GM18868 (cell line): Measurements from ENCODE around the gene TOMT.

Experiments used
- ATAC-seq: cut with Tn5 transposase; IDR thresholded peaks from one replicate; pipeline ENCODE4 v1.9.1; 2021; ENCODE audit warnings: mild to moderate bottlenecking, moderate library complexity; ENCODE audit not compliant: unreplicated experiment

Gene TOMT

GRCh38 chr11:72157131-72157530, 51.4 kb downstream of the TOMT start:
- no peak for ATAC-seq
